ENCODE measurements around the gene FIG4.
"Not testable (repeated sequence)": the region's sequence is repeated elsewhere in the genome, so short reads cannot be mapped to it uniquely, and the experiment has no call there.

Gene FIG4

GRCh38 chr6:109678661-109679505 lies 12.2 kb upstream of the FIG4 start:
- Histone ChIP-seq H3K18ac (ENCODE audit: low read length) (peak overlapping the region; percentile 52), H2AFZ (ENCODE audit: low read length) (peak overlapping the region; percentile 86), H3K27ac (replicated peaks; ENCODE audit: low read length) (peak overlapping the region; percentile 35), H3K4me3 (ENCODE audit: low read length in 2 of 2) (peak overlapping the region in 1 of 2 donors; percentile 9)
- not testable (repeated sequence) for H3K79me1 ChIP-seq (ENCODE audit: low read depth, low read length); H4K91ac ChIP-seq (ENCODE audit: low read depth, low read length, poor library complexity); H2BK12ac ChIP-seq (ENCODE audit: low read length); H3K4ac ChIP-seq (ENCODE audit: low read length); H3K36me3 ChIP-seq (replicated peaks in 1 of 2; ENCODE audit: control insufficient read depth in 2 of 2, insufficient read depth in 2 of 2, low read length in 2 of 2); H3K23ac ChIP-seq (ENCODE audit: low read depth, low read length, poor library complexity); H3K27me3 ChIP-seq (ENCODE audit: control insufficient read depth in 3 of 3, insufficient read depth in 3 of 3, low read depth in 1 of 3, low read length in 3 of 3); H4K8ac ChIP-seq (ENCODE audit: low read depth, low read length); H3K4me1 ChIP-seq (ENCODE audit: control insufficient read depth in 2 of 2, insufficient read depth in 1 of 2, low read depth in 1 of 2, low read length in 2 of 2); DNase-seq (ENCODE audit: low spot score); H3K9ac ChIP-seq (ENCODE audit: low read depth, low read length, poor library complexity); H3K9me3 ChIP-seq (replicated peaks in 1 of 2; ENCODE audit: control insufficient read depth in 2 of 2, insufficient read depth in 1 of 2, low read depth in 1 of 2, low read length in 2 of 2); H2AK5ac ChIP-seq (ENCODE audit: low read depth, low read length); H3K14ac ChIP-seq (ENCODE audit: low read length); H2BK120ac ChIP-seq (ENCODE audit: low read depth, low read length); H2BK15ac ChIP-seq (ENCODE audit: low read length); H2BK5ac ChIP-seq (ENCODE audit: low read length); H3K4me2 ChIP-seq (ENCODE audit: insufficient read depth, low read length, poor library complexity, severe bottlenecking)
- no CpG with 5 or more reads among the region's 15 CpGs for WGBS, 2 donors (ENCODE audit: extremely low coverage in 2 of 2, insufficient read length in 2 of 2, insufficient replicate concordance in 1 of 2)

GRCh38 chr6:109686566-109687265 lies 4.4 kb upstream of the FIG4 start:
- WGBS, 2 donors (ENCODE audit: extremely low coverage in 2 of 2, insufficient read length in 2 of 2, insufficient replicate concordance in 1 of 2), result no CpG with 5 or more reads among the region's 1 CpG
- H4K91ac ChIP-seq (ENCODE audit: low read depth, low read length, poor library complexity), result no peak overlapping the region
- H3K9ac ChIP-seq (ENCODE audit: low read depth, low read length, poor library complexity), result no peak overlapping the region
- no peak overlapping the region for H3K27ac ChIP-seq (replicated peaks; ENCODE audit: low read length)
- no peak overlapping the region for H2BK12ac ChIP-seq (ENCODE audit: low read length)
- no peak overlapping the region for H2BK5ac ChIP-seq (ENCODE audit: low read length)
- no peak for DNase-seq (ENCODE audit: low spot score)
- H3K4ac ChIP-seq (ENCODE audit: low read length), result no peak overlapping the region
- no peak overlapping the region for H2BK120ac ChIP-seq (ENCODE audit: low read depth, low read length)
- H4K8ac ChIP-seq (ENCODE audit: low read depth, low read length), result no peak overlapping the region
- H3K14ac ChIP-seq (ENCODE audit: low read length), result no peak overlapping the region
- H3K79me1 ChIP-seq (ENCODE audit: low read depth, low read length), result no peaks in the 10 kb centered on the region
- no peak overlapping the region for H2BK15ac ChIP-seq (ENCODE audit: low read length)
- H3K4me1 ChIP-seq (ENCODE audit: control insufficient read depth in 2 of 2, insufficient read depth in 1 of 2, low read depth in 1 of 2, low read length in 2 of 2), result peaks cover 2 to 4% of the 10 kb centered on the region in 2 donors
- no peak overlapping the region for H3K23ac ChIP-seq (ENCODE audit: low read depth, low read length, poor library complexity)
- H3K9me3 ChIP-seq (replicated peaks in 1 of 2; ENCODE audit: control insufficient read depth in 2 of 2, insufficient read depth in 1 of 2, low read depth in 1 of 2, low read length in 2 of 2), result no peaks in the 10 kb centered on the region
- no peak overlapping the region for H2AK5ac ChIP-seq (ENCODE audit: low read depth, low read length)
- H3K4me3 ChIP-seq (ENCODE audit: low read length in 2 of 2), result no peak overlapping the region
- H3K36me3 ChIP-seq (replicated peaks in 1 of 2; ENCODE audit: control insufficient read depth in 2 of 2, insufficient read depth in 2 of 2, low read length in 2 of 2), result no peaks in the 10 kb centered on the region
- H2AFZ ChIP-seq (ENCODE audit: low read length), result no peak overlapping the region
- H3K27me3 ChIP-seq (ENCODE audit: control insufficient read depth in 3 of 3, insufficient read depth in 3 of 3, low read depth in 1 of 3, low read length in 3 of 3), result peaks cover 0 to 10% (median 3%) of the 10 kb centered on the region in 3 experiments
- H3K18ac ChIP-seq (ENCODE audit: low read length), result no peak overlapping the region
- no peak overlapping the region for H3K4me2 ChIP-seq (ENCODE audit: insufficient read depth, low read length, poor library complexity, severe bottlenecking)

- Histone ChIP-seq H2BK12ac (ENCODE audit: low read length) (no peak overlapping the region), H2BK5ac (ENCODE audit: low read length) (no peak overlapping the region), H2AK5ac (ENCODE audit: low read depth, low read length) (no peak overlapping the region), H3K79me1 (ENCODE audit: low read depth, low read length) (no peaks in the 10 kb centered on the region), H4K91ac (ENCODE audit: low read depth, low read length, poor library complexity) (no peak overlapping the region), H3K23ac (ENCODE audit: low read depth, low read length, poor library complexity) (no peak overlapping the region), H3K4ac (ENCODE audit: low read length) (no peak overlapping the region), H2BK120ac (ENCODE audit: low read depth, low read length) (no peak overlapping the region), H3K14ac (ENCODE audit: low read length) (no peak overlapping the region), H3K36me3 (replicated peaks in 1 of 2; ENCODE audit: control insufficient read depth in 2 of 2, insufficient read depth in 2 of 2, low read length in 2 of 2) (no peaks in the 10 kb centered on the region), H3K18ac (ENCODE audit: low read length) (no peak overlapping the region), H3K9me3 (replicated peaks in 1 of 2; ENCODE audit: control insufficient read depth in 2 of 2, insufficient read depth in 1 of 2, low read depth in 1 of 2, low read length in 2 of 2) (no peaks in the 10 kb centered on the region), H4K8ac (ENCODE audit: low read depth, low read length) (no peak overlapping the region), H2AFZ (ENCODE audit: low read length) (no peak overlapping the region), H3K4me2 (ENCODE audit: insufficient read depth, low read length, poor library complexity, severe bottlenecking) (no peak overlapping the region), H3K9ac (ENCODE audit: low read depth, low read length, poor library complexity) (no peak overlapping the region), H3K4me1 (ENCODE audit: control insufficient read depth in 2 of 2, insufficient read depth in 1 of 2, low read depth in 1 of 2, low read length in 2 of 2) (peaks cover 2 to 4% of the 10 kb centered on the region in 2 donors), H3K27ac (replicated peaks; ENCODE audit: low read length) (no peak overlapping the region), H3K27me3 (ENCODE audit: control insufficient read depth in 3 of 3, insufficient read depth in 3 of 3, low read depth in 1 of 3, low read length in 3 of 3) (peaks cover 0 to 10% (median 3%) of the 10 kb centered on the region in 3 experiments), H2BK15ac (ENCODE audit: low read length) (no peak overlapping the region), H3K4me3 (ENCODE audit: low read length in 2 of 2) (no peak overlapping the region)
- DNase-seq (ENCODE audit: low spot score), result no peak
- no CpG with 5 or more reads among the region's 2 CpGs for WGBS, 2 donors (ENCODE audit: extremely low coverage in 2 of 2, insufficient read length in 2 of 2, insufficient replicate concordance in 1 of 2)
Observed at GRCh38 chr6:109687271-109687761, 3.8 kb upstream of the FIG4 start.

- peak; percentile 43 for DNase-seq (ENCODE audit: low spot score)
- Histone ChIP-seq H3K36me3 (replicated peaks in 1 of 2; ENCODE audit: control insufficient read depth in 2 of 2, insufficient read depth in 2 of 2, low read length in 2 of 2) (no peaks in the 10 kb centered on the region), H3K79me1 (ENCODE audit: low read depth, low read length) (no peaks in the 10 kb centered on the region), H3K27ac (replicated peaks; ENCODE audit: low read length) (peak overlapping the region; percentile 72), H2BK120ac (ENCODE audit: low read depth, low read length) (no peak overlapping the region), H2AFZ (ENCODE audit: low read length) (peak overlapping the region; percentile 96), H3K9ac (ENCODE audit: low read depth, low read length, poor library complexity) (no peak overlapping the region), H2BK15ac (ENCODE audit: low read length) (no peak overlapping the region), H3K4ac (ENCODE audit: low read length) (no peak overlapping the region), H4K8ac (ENCODE audit: low read depth, low read length) (no peak overlapping the region), H3K23ac (ENCODE audit: low read depth, low read length, poor library complexity) (no peak overlapping the region), H2BK12ac (ENCODE audit: low read length) (no peak overlapping the region), H3K4me1 (ENCODE audit: control insufficient read depth in 2 of 2, insufficient read depth in 1 of 2, low read depth in 1 of 2, low read length in 2 of 2) (peaks cover 2 to 4% of the 10 kb centered on the region in 2 donors), H3K4me3 (ENCODE audit: low read length in 2 of 2) (peak overlapping the region; percentile 86 to 92), H3K4me2 (ENCODE audit: insufficient read depth, low read length, poor library complexity, severe bottlenecking) (peak overlapping the region; percentile 70), H4K91ac (ENCODE audit: low read depth, low read length, poor library complexity) (no peak overlapping the region), H3K9me3 (replicated peaks in 1 of 2; ENCODE audit: control insufficient read depth in 2 of 2, insufficient read depth in 1 of 2, low read depth in 1 of 2, low read length in 2 of 2) (no peaks in the 10 kb centered on the region), H3K14ac (ENCODE audit: low read length) (no peak overlapping the region), H3K18ac (ENCODE audit: low read length) (no peak overlapping the region), H3K27me3 (ENCODE audit: control insufficient read depth in 3 of 3, insufficient read depth in 3 of 3, low read depth in 1 of 3, low read length in 3 of 3) (peaks cover 0 to 10% (median 3%) of the 10 kb centered on the region in 3 experiments), H2BK5ac (ENCODE audit: low read length) (no peak overlapping the region), H2AK5ac (ENCODE audit: low read depth, low read length) (no peak overlapping the region)
- no CpG with 5 or more reads among the region's 24 CpGs for WGBS, 2 donors (ENCODE audit: extremely low coverage in 2 of 2, insufficient read length in 2 of 2, insufficient replicate concordance in 1 of 2)
Observed at GRCh38 chr6:109690373-109690736, 741 bp upstream of the FIG4 start.
